HFF-Myc (cell line): ENCODE data around the gene FAM98A.
A peak's percentile ranks its signal among the peaks of the same experiment; 100 is the strongest.

Experiments
- DNase-seq: peaks from one replicate; pipeline ENCODE4 v3.0.0-alpha.2; 2011; ENCODE audit warnings: low read depth; ENCODE audit errors: extremely low read depth
- H3K4me3 ChIP-seq: replicated peaks from 2 replicates; pipeline ENCODE4 v1.5.1; 2011; ENCODE audit warnings: low read depth, mild to moderate bottlenecking, control low read depth, low read length
- TF ChIP-seq, protein P1 (sequence below): IDR thresholded peaks from 2 replicates; pipeline ENCODE4 v1.5.1; 2012; ENCODE audit warnings: mild to moderate bottlenecking, low read depth, low read length, control low read depth; ENCODE audit errors: missing control alignments

FAM98A gene

GRCh38 chr2:33583194-33583938 is 15.7 kb downstream of the FAM98A start:
- no peak for DNase-seq
- TF ChIP-seq, protein P1, sequence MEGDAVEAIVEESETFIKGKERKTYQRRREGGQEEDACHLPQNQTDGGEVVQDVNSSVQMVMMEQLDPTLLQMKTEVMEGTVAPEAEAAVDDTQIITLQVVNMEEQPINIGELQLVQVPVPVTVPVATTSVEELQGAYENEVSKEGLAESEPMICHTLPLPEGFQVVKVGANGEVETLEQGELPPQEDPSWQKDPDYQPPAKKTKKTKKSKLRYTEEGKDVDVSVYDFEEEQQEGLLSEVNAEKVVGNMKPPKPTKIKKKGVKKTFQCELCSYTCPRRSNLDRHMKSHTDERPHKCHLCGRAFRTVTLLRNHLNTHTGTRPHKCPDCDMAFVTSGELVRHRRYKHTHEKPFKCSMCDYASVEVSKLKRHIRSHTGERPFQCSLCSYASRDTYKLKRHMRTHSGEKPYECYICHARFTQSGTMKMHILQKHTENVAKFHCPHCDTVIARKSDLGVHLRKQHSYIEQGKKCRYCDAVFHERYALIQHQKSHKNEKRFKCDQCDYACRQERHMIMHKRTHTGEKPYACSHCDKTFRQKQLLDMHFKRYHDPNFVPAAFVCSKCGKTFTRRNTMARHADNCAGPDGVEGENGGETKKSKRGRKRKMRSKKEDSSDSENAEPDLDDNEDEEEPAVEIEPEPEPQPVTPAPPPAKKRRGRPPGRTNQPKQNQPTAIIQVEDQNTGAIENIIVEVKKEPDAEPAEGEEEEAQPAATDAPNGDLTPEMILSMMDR, result peak; percentile 75
- H3K4me3 ChIP-seq, result no peak overlapping the region

- TF ChIP-seq, protein P1, result no peak
- H3K4me3 ChIP-seq, result no peak overlapping the region
- no peak for DNase-seq
Measured at GRCh38 chr2:33581872-33582271, 17.2 kb downstream of the FAM98A start.

DNA sequence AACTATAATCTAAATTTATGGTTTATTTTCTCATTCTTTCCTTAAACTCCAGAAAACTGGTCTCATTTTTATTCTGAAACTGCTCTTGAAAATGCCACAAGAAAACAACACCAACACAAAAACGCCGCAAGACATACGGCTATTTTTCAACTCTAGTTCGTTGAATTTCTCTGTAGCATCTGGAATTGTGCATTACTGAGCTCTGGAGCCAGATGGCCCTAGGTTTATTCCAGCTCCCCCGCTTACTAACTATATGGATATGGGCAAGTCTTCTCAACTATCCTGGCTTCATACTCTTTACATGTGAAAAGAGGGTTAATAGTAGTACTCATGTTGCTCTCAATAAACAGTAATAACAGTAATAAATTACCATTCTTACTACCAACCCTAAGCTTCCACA is 19.9 kb downstream of the FAM98A start:
- TF ChIP-seq, protein P1, result no peak
- H3K4me3 ChIP-seq, result no peak overlapping the region
- no peak for DNase-seq

DNA sequence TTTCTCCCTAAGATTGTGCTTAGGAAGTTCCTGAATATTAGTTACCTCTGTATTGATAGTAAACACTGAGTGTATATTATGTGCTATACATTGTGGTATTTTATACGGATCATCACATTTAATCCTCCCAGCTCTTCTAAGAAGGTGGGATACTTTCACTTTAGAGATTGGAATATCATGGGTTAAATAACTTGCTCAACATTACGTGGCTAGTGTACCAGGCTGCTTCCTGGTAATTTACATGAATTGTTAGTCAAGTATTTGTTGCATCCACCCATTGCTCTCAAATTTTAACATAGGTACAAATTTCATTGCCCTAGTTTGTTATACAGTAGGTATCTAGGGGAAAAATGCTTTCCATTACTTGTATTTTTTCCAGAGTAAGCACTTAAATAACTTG is 21.4 kb downstream of the FAM98A start:
- no peak for DNase-seq
- TF ChIP-seq, protein P1, result no peak
- H3K4me3 ChIP-seq, result no peak overlapping the region

- TF ChIP-seq, protein P1, result no peak
- no peak overlapping the region for H3K4me3 ChIP-seq
Measured at GRCh38 chr2:33577084-33577483, 22.0 kb downstream of the FAM98A start.

DNA sequence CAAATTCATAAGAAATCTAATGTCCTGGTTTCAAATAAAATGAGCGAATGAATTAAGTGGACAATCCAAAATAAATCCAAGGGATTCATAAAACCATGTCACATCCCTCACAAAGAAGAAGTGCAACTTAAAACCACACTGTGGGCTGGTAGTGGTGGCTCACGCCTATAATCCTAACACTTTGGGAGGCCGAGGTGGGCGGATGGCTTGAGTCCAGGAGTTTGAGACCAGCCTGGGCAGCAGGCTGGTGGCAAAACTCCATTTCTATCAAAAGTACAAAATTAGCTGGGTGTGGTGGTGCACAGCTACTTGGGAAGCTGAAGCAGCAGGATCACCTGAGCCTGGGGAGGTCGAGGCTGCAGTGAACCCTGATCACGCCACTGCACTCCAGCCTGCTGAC is 25.4 kb downstream of the FAM98A start:
- TF ChIP-seq, protein P1, result no peak

More at GRCh38 chr2:33577084-33577483, 22.0 kb downstream of the FAM98A start:
- no peak for DNase-seq

DNA sequence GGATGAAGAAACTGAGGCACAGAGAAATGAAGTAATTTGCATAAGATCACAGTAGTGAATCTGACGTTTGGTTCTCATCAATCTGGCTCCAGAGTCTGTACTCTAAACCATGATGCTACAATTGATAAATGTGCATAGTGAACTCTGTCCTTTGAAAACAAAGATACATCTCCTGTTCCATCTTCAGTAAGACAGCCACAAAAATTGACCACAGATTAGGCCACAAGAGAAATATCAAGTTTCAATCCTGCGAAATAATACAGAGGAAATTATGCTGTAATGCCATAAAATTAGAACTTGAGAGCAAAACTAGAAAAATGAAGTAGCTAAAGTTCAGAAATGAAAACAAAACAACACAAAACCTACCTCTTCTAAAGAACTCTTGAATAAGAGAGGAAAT is 28.4 kb downstream of the FAM98A start:
- TF ChIP-seq, protein P1, result no peak
- no peak overlapping the region for H3K4me3 ChIP-seq
- no peak for DNase-seq

More for the DNA sequence above, 25.4 kb downstream of the FAM98A start:
- DNase-seq, result no peak
- H3K4me3 ChIP-seq, result no peak overlapping the region
